Urinary bladder (tissue), 4 donors: ENCODE measurements around the gene GPC6. TPM values are rescaled to one million over a fixed set of nuclear protein-coding genes. Genes with fewer than 3 reads are reported as not detected.

Experiments
- DNase-seq: peaks from one replicate; pipeline ENCODE4 v3.0.0-alpha.2; 2015; ENCODE audit errors: extremely low spot score
- H3K27ac ChIP-seq: one replicate; pipeline ENCODE4 v1.5.1; 2013; ENCODE audit warnings: low read depth, mild to moderate bottlenecking, moderate library complexity
- H3K36me3 ChIP-seq: one replicate; pipeline ENCODE4 v1.6.1; 2013; ENCODE audit warnings: mild to moderate bottlenecking, moderate library complexity; ENCODE audit not compliant: insufficient read depth
- H3K4me1 ChIP-seq: one replicate; pipeline ENCODE4 v1.6.1; 2013; ENCODE audit warnings: mild to moderate bottlenecking, moderate library complexity; ENCODE audit not compliant: insufficient read depth
- H3K4me3 ChIP-seq: one replicate; pipeline ENCODE4 v1.5.1; 2013; ENCODE audit warnings: low read depth, low read length
- whole genome bisulfite sequencing: extraction: QIAGEN DNeasy Blood & Tissue Kit; methylation state at CpG from one replicate; pipeline ENCODE4 v1.1.7; 2013; 5-methylcytosine and 5-hydroxymethylcytosine counted together
- polyA plus RNA-seq: library from polyadenylated mRNA; stranded (reverse); fragments of 200-250 nt; gene quantifications from one replicate; pipeline ENCODE4 v1.2.3, GENCODE V29; 2013
- total RNA-seq: library from RNA; depleted of rRNA; stranded (reverse); fragments of >200 nt; gene quantifications from one replicate; pipeline ENCODE4 v1.2.3, GENCODE V29; 2014
- donor health status: healthy with polysubstance abuse.
- donor health status: healthy.

GPC6 gene
- total and polyA plus RNA-seq, 2 donors: 8.8 to 126 TPM

DNA sequence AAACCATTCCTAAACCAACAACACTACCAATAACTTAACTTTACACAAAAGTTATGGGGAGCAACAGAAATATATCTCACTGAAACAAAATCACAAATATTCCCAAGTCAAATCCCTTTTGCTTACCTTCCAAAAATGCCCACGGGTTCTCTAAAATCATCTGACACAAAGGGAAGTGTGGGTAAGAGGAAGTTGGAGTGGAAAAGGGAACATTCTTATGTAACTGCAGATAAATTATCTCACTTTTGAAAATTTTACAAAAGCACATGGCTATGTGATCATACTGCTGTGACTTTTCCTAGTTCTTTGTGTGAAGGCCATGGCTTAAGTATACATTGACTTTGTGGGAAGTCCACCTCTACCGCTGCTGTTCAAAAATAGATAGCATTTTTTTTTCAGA, 350.5 kb downstream of the GPC6 start:
- Histone ChIP-seq H3K27ac (no peak overlapping the region), H3K4me1 (no peaks in the 10 kb centered on the region), H3K36me3 (no peaks in the 10 kb centered on the region), H3K4me3 (no peak overlapping the region)
- WGBS: 92% methylated on average over 2 of the region's 2 CpGs
- DNase-seq: no peak

DNA sequence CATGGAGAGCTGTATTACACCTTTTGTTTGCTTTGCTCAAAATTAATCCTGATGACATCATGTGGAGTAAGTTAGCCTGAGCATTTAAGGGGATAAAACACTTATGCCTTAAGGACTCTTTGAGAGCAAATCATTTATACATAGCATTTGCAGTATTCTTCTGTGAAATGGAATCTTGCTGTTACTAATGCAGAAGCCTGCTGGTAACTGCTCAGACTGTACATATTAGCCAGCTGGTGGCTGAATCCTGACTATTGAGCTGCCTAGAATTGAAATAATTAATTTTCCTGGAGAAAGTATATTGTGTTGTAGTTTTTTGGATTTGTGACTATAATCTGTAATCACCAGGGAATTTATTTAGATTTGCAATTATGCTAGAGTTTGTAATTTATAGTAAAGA, 363.2 kb downstream of the GPC6 start:
- no peak for DNase-seq
- H3K27ac ChIP-seq: no peak overlapping the region
- H3K36me3 ChIP-seq: no peaks in the 10 kb centered on the region
- no peak overlapping the region for H3K4me3 ChIP-seq
- H3K4me1 ChIP-seq: no peaks in the 10 kb centered on the region

- Histone ChIP-seq H3K36me3 (no peaks in the 10 kb centered on the region), H3K27ac (no peak overlapping the region), H3K4me3 (no peak overlapping the region), H3K4me1 (no peaks in the 10 kb centered on the region)
- 79% methylated on average over 2 of the region's 2 CpGs for WGBS
- no peak for DNase-seq
Measured at GRCh38 chr13:93603043-93603442, 376.4 kb downstream of the GPC6 start.

DNA sequence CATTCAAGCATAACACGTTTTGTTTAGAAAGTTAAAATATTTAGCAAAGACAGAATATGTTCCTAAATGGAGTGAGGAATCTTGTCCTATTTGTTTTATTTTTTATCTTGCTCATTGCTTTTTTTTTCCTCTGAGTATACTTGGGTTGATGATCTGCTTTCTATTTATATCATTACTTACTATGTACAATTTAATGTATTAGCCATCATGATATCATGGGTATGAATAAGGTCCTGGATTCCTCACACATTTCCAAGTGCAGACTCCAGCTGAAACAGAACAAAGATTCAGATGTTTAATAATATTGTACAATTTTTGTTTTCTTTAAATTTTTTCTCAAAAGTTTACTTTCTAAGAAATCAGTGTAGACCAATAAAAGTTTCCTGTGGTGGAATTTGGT, 388.2 kb downstream of the GPC6 start:
- Histone ChIP-seq H3K27ac (no peak overlapping the region), H3K4me1 (no peaks in the 10 kb centered on the region), H3K4me3 (no peak overlapping the region), H3K36me3 (no peaks in the 10 kb centered on the region)
- 73% methylated on average over 1 of the region's 1 CpG for WGBS
- DNase-seq: no peak

GRCh38 chr13:93620181-93620765, 393.7 kb downstream of the GPC6 start:
- no peak overlapping the region for H3K4me3 ChIP-seq
- H3K4me1 ChIP-seq: no peaks in the 10 kb centered on the region
- H3K27ac ChIP-seq: no peak overlapping the region
- 67% methylated on average over 2 of the region's 2 CpGs for WGBS
- no peaks in the 10 kb centered on the region for H3K36me3 ChIP-seq
- no peak for DNase-seq

- no peaks in the 10 kb centered on the region for H3K36me3 ChIP-seq
- DNase-seq: no peak
- 94% methylated on average over 2 of the region's 2 CpGs for WGBS
- no peaks in the 10 kb centered on the region for H3K4me1 ChIP-seq
- no peak overlapping the region for H3K27ac ChIP-seq
- no peak overlapping the region for H3K4me3 ChIP-seq
Measured at GRCh38 chr13:93621051-93621450, 394.4 kb downstream of the GPC6 start.

DNA sequence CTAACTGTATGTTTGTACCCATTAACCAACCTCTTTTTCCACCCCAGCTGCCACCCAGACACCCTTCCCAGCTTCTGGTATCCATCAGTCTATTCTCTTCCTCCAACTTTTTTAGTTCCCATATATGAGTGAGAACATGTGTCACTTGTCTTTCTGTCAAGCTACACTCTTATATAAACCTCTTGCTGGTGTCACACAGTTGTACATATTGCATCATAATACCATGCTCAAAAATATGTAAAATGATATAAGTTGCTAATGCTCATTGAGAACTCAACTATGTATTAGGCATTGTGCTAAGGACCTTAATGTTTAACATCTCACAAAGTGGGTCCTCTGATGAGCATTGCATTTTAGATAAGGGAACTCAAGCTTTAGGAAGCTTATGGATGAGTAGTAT, 395.4 kb downstream of the GPC6 start:
- H3K4me3 ChIP-seq: no peak overlapping the region

GRCh38 chr13:93624311-93624777, 397.7 kb downstream of the GPC6 start:
- H3K36me3 ChIP-seq: no peaks in the 10 kb centered on the region
- no peak overlapping the region for H3K27ac ChIP-seq
- DNase-seq: no peak
- no peaks in the 10 kb centered on the region for H3K4me1 ChIP-seq
- whole genome bisulfite sequencing: 69% methylated on average over 2 of the region's 2 CpGs
- no peak overlapping the region for H3K4me3 ChIP-seq

More for the DNA sequence above, 395.4 kb downstream of the GPC6 start:
- no peak overlapping the region for H3K27ac ChIP-seq
- no peaks in the 10 kb centered on the region for H3K4me1 ChIP-seq
- no peaks in the 10 kb centered on the region for H3K36me3 ChIP-seq
- no peak for DNase-seq

DNA sequence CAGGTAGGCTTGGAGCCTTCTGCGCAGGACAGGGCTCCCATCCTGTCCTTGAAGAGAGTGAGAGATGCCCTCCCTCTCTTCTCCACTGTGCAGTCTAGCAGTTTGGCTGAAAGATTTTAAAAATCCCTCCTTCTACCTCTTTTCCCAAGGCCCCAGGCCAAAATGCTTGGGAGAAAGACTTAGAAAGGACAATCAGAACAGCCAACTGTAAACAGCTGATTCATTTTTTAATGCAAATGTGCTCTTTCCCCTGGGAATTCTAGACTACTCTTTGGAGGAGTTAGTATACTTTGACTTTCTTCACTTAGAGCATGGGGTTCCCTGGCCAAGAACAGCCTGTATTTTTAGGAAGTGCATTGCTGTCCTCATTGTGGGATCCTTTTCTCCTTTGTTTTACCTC, 398.9 kb downstream of the GPC6 start:
- DNase-seq: no peak
- no peak overlapping the region for H3K27ac ChIP-seq
- H3K4me3 ChIP-seq: no peak overlapping the region
- no peaks in the 10 kb centered on the region for H3K36me3 ChIP-seq
- no peaks in the 10 kb centered on the region for H3K4me1 ChIP-seq
- 100% methylated on average over 1 of the region's 1 CpG for WGBS

- whole genome bisulfite sequencing: 94% methylated on average over 2 of the region's 2 CpGs
- Histone ChIP-seq H3K27ac (no peak overlapping the region), H3K4me3 (no peak overlapping the region), H3K4me1 (no peaks in the 10 kb centered on the region), H3K36me3 (no peaks in the 10 kb centered on the region)
- no peak for DNase-seq
Measured at GRCh38 chr13:93628136-93628797, 401.7 kb downstream of the GPC6 start.

- WGBS: 73% methylated on average over 4 of the region's 4 CpGs
- Histone ChIP-seq H3K4me3 (no peak overlapping the region), H3K4me1 (no peaks in the 10 kb centered on the region), H3K36me3 (no peaks in the 10 kb centered on the region), H3K27ac (no peak overlapping the region)
- DNase-seq: no peak
Measured at GRCh38 chr13:93635616-93636032, 409.0 kb downstream of the GPC6 start.

DNA sequence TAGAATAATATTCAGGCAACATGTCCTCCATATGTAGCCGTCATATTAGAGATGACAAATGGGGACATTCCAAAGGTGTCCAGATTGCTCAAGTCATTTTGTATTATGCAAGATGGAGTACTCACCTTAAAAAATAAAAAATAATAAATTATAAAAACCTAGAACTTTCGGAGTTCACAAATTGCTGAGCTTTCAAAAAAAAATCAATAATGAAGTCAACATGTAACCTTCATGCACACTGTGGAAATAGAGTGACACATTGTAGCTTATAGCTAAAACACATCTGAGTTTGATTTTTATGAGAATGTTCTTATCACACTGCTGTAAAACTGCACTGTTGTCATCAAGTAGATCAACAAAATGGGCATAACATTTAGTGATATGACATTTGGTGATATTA, 411.2 kb downstream of the GPC6 start:
- Histone ChIP-seq H3K27ac (no peak overlapping the region), H3K4me1 (no peaks in the 10 kb centered on the region), H3K4me3 (no peak overlapping the region), H3K36me3 (no peaks in the 10 kb centered on the region)
- WGBS: 96% methylated on average over 2 of the region's 2 CpGs
- DNase-seq: no peak

DNA sequence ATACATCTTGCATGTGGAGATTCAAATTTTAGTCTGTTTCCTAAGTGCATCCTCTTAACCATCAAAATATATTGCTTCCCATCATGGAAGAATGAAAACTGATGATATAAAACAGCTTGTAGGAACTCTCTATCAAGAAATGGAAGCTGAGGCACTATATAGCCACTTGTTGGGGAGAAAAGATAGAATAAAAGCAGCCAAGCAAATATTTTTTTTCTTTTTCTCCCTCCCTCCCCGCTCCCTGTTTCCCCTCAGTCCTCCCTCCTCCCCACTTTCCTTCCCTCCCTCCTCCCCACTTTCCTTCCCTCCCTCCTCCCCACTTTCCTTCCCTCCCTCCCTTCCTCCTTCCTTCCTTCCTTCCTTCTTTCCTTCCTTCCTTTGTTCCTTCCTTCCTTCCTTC, 413.8 kb downstream of the GPC6 start:
- WGBS: 100% methylated on average over 1 of the region's 1 CpG
- Histone ChIP-seq H3K4me1 (no peaks in the 10 kb centered on the region), H3K27ac (no peak overlapping the region), H3K4me3 (no peak overlapping the region), H3K36me3 (no peaks in the 10 kb centered on the region)
- DNase-seq: no peak

GRCh38 chr13:93646245-93646644, 419.6 kb downstream of the GPC6 start:
- Histone ChIP-seq H3K4me1 (no peaks in the 10 kb centered on the region), H3K27ac (no peak overlapping the region), H3K36me3 (no peaks in the 10 kb centered on the region), H3K4me3 (no peak overlapping the region)
- 65% methylated on average over 7 of the region's 7 CpGs for WGBS
- no peak for DNase-seq
